Head of caudate nucleus (tissue), 42 donors: ENCODE results near the gene DEPDC5.
"Not testable (repeated sequence)": the region's sequence is repeated elsewhere in the genome, so short reads cannot be mapped to it uniquely, and the experiment has no call there.

Source experiments
- DNase-seq, 42 donors: peaks; one replicate each; pipeline versions ENCODE4 v3.0.0 to v3.0.0-alpha.2; 2020 to 2021; ENCODE audit warnings: mixed read lengths in 7 of 42
- intact Hi-C: fragments of 100-400 bp; cut with DNase I; formaldehyde crosslinking; loops from one replicate; pipeline ENCODE4 v1.15.0; 2022

Gene DEPDC5

DNA sequence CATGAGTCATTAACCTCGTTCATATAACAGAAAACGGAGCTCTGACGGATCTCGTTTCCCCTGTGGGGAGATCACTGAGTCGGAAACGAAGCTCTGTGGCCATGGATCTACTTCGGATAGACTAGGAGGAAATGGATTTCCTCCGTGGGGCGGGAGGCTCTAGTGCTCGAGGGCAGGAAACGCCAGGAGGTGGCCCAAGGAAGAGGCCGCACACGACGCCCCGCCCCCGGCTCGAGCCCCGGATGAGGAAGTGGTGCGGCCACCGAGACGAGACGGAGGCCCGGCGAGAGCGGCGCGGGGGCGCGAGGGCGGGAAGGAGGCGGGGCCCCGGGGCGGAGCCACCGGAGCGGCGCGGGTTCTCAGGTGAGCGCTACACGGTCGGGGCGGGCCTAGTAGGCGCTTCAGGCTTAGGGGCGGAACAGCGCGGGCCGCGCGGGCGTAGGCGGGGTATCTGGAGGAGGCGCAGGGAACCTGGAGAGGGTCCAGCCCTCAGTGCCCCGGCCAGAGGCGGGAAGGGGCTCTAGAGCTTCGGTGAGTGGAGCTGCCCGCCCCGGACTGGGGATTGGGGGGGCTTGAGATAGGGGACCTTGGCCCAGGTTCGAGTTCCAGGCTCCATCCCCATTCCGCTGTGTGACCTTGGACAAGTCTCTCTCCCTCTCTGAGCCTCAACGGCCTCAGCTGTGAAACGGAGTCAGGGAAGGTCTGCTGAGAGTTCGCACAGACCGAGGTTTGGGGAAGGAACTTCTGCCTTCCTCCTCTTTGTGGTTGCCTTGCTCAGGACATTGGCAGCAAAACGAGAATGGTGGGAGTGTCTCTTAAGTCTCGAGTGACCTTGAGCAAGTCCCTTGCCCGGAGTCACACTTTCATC is at the start of gene DEPDC5:
Gene DEPDC5, plus strand, starts transcription at position 386 of the 868 bp plus-strand sequence. CDS start 903 bp downstream, outside the sequence.
- DNase-seq = peak; percentile 88 to 98 (median 96)
- intact Hi-C loops = loop anchor here (10.0 kb wide), 2 partner anchors 89 to 191 kb away; partner anchors contain the start of genes PISD and YWHAH

DNA sequence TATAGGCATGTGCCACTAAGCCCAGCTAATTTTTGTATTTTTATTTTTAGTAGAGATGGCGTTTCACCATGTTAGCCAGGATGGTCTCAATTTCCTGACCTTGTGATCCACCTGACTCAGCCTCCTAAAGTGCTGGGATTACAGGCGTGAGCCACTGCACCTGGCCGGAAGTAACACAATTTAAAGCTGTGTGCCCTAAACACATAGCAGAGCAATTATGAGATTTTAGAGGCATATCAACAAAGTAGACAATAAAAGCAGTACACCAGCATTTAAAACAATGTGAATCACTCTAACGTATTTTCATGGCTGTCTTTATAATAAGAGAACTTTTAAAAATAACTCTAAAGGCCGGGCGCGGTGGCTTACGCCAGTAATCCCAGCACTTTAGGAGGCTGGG is 46.3 kb upstream of the DEPDC5 start:
- intact Hi-C loops = no loop called here
- no peak for DNase-seq

DNA sequence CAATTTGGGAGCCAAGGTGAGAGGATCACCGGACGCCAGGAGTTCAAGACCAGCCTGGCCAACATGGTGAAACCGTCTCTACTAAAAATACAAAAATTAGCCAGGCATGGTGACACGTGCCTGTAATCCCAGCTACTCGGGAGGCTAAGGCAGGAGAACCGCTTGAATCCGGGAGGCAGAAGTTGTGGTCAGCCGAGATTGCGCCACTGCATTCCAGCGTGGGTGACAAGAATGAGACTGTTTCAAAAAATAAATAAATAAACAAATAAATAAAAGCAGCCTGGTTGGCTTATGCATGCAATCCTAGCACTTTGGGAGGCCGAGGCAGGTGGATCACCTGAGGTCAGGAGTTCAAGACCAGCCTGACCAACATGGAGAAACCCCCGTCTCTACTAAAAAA is 42.6 kb upstream of the DEPDC5 start:
- intact Hi-C loops, DNase-seq: not testable (repeated sequence)

DNA sequence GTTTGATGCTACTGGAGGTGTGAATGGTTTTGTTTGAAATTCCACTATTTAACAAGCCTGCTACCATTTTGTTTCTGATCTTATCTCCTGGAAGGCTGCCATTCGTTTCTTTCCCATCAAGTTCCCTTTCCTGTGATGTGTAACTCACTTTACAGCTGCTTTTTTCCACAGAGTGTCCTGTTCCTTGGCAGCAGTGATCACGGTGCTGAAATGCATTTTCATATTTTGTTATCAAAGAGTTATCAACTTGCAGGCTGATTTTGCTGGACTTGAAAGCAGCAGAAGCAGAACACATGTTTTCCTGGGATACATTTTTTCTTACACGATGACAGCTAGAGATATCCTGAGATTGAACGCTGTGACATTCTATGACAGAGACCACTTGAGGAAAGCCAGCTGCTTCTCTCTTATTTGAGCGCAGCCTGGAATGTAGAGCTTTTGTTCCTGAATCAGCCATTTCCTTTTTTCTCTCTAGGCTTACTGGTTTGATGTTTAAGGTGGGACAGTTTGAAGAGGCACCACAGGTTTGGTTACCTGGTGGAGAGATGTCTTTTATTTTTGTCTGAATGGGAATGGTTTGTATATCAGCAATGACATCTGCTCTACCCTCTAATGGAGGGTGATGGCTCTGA is 38.6 kb upstream of the DEPDC5 start:
- no peak for DNase-seq
- intact Hi-C loops = no loop called here

DNA sequence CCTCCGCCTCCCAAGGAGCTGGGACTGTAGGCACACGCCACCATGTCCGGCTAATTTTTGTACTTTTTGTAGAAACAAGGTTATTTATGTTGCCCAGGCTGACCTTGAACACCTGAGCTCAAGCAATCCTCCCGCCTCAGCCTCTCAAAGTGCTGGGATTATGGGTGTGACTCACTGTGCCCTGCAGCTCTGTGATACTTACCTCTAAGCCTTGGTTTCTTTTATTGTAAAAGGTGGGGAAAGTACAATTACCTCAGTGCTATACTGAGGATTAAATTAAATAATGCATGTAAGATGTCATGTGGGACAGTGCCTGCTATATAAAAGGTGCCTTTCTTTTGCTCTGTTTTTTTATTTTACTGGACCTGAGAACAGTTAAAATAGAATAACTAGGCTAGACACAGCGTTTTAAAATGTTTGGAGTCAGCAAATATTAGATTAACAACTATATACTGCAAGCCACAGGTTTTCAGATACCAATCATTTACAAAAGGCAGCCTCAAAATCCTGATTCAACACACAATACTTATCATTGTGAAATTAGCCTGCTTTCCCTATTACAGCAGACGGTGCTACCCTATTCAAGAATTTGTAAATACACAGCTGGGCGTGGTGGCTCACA is 33.9 kb upstream of the DEPDC5 start:
- intact Hi-C loops = no loop called here
- DNase-seq = no peak

DNA sequence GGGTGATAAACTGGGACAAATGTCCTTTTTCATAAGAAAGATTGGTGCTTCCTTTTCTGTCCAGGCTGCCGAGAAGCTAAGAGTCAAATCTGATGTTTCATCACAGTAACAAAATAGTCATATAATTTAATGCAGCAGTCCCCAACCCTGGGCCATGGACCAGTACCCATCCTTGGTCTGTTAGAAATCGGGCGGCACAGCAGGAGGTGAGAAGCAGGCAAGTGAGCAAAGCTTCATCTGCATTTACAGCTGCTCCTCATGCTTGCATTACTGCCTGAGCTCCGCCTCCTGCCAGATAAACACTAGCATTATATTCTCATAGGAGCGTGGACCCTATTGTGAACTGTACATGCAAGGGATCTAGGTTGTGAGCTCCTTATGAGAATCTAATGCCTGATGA is 30.1 kb upstream of the DEPDC5 start:
- no peak for DNase-seq
- intact Hi-C loops = no loop called here

DNA sequence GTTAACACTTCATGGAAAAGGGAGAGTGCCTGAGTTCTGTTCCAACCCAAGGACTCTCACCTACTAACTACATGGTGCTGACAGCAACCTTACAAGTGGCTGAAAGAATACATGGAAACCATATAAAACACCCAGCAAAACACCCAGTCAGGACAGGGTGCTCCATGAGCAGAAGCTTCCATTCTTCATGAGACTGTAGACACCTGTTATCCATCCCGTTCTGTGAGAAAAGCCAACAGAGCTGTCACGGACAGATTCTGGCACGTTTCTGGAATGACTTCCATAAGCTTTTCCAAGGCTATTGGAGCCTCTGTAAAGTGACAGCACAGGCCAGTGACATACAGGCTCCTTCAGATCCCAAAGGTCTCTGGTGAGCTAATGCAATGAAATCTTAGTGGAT is 27.1 kb upstream of the DEPDC5 start:
- intact Hi-C loops = no loop called here
- DNase-seq = no peak

DNA sequence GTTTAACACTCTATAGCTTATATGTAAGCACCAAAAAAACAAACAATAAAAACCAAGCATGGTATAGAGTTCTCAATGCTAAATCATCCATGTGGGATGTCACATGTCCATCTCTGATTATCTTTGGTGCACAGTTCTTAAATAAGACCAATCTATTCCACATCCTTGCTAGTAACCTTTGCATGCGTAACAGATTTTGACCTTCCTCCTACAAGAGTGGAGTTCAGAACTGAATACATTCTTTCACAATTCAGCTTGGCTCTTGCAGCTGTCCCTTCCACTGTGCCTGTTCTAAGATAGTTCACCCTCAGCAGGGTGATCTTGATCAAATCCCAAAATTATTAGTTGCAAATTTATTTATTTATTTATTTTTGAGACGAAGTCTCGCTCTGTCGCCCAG is 25.0 kb upstream of the DEPDC5 start:
- no peak for DNase-seq
- intact Hi-C loops = no loop called here

DNA sequence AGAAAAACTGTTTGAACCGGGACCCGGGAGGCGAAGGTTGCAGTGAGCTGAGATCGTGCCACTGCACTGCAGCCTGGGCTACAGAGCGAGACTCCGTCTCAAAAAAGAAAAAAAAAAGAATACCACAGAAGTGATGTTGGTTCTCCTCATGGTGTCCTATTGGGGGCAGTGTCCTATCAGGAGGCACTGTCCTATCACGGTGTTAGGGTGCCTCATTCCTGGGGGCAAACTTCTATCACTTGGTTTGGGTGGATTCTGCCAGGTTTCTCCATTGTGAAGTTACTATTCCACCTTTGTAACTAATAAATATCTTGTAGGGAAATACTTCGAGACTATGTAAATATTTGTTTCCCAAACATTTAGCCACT is 23.5 kb upstream of the DEPDC5 start:
- DNase-seq = no peak

DNA sequence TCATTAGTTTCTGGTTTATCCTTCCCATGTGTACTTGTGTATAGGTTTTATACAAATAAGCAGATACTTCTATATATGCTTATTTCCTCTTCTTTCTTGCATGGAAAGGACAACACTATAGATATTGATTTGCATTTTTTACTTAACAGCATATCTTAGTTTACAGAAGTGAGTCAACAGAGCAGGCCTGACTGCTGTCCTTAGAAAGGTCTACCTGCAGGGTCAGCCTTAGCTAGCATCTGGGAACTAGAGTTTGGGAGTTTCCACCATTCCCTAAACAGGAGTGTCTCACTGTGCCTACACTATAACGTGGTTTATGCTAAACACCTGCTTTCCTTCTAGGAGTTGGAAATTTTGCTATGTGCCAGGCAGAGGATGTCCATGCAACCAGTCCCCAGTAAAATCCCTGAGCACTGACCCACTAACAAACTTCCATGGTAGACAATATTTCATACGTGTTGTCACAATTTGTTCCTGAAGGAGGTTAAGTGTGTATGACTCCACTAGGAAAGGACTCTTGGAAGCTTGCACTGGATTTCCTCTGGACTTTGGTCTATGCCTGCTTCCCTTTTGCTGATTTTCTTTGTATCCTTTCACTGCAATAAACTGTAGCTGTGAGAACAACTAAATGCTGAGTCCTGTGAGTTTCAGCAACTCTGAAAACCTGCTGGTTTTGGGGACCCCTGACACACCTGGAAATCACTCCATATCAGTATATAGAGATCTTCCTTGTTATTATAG is 21.6 kb upstream of the DEPDC5 start:
- intact Hi-C loops = no loop called here
- no peak for DNase-seq

More for the DNA sequence above, 23.5 kb upstream of the DEPDC5 start:
- intact Hi-C loops = no loop called here

DNA sequence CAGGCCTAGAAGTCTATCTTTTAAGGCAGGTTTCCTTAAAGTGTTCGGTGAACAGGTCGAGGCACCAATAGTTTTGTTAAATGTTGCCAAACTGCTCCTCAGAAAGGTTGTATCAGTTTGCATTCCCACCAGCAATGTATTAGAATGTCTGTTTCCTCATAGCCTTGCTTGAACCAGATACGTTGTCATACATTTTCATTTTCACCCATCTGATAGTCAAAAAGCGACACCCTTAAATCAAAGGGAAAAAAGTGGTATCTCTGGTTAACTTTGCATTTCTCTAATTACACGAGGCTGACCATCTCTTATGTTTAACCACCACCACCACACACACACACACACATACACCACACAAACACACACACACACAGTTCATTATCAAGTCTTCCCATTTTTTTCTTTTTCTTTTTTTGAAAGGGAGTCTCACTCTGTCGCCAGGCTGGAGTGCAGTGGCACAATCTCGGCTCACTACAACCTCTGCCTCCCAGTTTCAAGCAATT is 20.2 kb upstream of the DEPDC5 start:
- no peak for DNase-seq

DNA sequence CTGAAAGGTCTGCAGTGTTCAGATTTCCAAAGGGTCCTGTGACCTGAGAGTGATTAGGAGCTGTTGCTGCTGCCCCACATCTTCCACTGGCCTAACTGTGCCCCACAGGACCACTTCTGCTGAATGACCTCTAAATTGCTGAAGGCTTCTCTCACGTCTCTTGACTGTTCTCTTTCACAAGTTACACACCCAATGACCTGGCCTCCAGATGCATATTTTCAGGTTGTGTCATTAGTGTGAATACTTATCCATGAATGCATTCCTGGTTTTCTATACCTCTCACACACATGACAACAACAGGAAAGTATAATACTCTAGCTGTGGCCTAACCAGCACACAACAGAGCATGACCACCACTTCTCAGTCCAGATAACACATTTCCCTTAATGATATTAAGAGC is 19.3 kb upstream of the DEPDC5 start:
- no peak for DNase-seq
- intact Hi-C loops = no loop called here

More for the DNA sequence above, 20.2 kb upstream of the DEPDC5 start:
- intact Hi-C loops = no loop called here

DNA sequence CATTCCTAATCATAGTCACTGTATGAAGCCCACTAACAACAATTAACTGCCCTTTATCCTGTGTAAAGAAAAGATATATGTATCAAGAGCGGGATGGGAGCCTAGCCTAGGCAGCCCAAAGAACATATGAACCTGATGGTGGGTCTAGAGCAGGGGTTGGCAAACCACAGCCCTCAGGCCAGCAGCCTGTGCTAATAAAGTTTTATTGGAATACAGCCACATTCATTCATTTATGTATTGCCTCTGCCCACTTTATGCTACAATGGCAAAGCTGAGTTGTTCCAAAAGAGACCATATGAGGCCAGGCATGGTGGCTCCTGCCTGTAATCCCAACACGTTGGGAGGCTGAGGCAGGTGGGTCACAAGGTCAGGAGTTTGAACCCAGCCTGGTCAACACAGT is 17.4 kb upstream of the DEPDC5 start:
- intact Hi-C loops = no loop called here
- DNase-seq = no peak

DNA sequence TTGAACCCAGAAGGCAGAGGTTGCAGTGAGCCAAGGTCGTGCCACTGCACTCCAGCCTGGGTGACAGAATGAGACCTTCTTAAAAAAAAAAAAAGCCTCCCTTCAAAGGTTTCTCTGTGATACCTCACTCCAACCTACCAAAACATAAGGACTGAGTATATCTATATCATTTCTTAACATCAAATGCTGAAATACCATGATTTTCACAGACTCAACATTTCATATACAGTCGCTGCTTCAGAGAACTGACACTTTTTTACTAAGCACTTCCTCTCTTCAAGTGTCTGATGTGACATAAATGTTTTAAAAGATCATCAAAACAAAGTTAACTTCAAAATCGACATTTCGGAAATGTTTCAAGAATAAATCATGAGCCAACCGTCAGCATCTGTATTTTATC is 15.9 kb upstream of the DEPDC5 start:
- intact Hi-C loops = no loop called here
- no peak for DNase-seq

DNA sequence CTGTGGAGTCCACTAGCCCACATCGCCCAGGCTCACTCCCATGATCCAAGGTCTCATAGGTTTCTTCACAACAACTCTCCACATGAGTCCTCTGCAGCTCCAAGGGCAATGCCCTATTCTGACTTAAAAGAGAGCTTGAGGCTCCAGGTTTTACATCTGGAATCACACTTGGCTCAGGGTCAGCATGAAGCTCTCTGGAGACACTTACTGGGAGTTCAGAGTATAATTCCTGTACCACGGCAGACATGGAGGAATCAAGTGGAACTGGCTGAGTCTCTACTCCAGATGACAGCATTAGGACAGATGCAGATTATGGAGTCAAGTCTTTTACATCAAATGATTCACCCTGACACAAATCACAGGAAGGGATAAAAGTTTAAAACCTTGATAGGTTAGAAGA is 15.3 kb upstream of the DEPDC5 start:
- intact Hi-C loops = no loop called here

DNA sequence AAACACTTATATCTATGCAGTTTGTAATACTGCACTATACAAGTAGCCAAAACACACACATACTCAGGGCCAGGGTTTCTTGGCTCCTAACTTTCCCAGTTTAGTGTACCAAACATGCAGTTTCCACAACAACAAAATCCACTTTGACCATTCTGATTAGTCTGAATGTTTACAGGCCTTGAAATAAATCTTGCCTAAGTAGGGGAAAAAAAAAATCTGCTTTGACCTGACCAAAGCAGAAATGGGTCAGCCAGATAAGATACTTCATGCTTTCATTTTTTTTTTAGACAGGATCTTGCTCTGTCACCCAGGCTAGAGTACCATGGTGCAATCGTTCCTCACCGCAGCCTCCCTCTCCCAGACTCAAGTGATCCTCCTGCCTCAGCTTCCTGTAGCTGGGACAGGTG is 14.0 kb upstream of the DEPDC5 start:
- no peak for DNase-seq
- intact Hi-C loops = no loop called here

More for the DNA sequence above, 15.3 kb upstream of the DEPDC5 start:
- no peak for DNase-seq

DNA sequence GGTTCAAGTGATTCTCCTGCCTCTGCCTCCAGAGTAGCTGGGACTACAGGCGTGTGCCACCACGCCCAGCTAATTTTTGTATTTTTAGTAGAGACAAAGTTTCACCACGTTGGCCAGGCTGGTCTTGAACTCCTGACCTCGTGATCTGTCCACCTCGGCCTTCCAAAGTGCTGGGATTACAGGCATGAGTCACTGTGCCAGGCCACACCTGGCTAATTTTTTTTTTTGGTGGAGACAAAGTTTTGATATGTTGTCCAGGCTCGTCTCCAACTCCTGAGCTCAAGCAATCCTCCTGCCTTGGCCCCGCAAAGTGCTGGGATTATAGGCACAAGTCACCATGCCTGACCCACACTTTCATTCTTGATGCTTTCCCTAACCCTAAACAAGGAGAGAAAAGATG is 13.5 kb upstream of the DEPDC5 start:
- intact Hi-C loops, DNase-seq: not testable (repeated sequence)

DNA sequence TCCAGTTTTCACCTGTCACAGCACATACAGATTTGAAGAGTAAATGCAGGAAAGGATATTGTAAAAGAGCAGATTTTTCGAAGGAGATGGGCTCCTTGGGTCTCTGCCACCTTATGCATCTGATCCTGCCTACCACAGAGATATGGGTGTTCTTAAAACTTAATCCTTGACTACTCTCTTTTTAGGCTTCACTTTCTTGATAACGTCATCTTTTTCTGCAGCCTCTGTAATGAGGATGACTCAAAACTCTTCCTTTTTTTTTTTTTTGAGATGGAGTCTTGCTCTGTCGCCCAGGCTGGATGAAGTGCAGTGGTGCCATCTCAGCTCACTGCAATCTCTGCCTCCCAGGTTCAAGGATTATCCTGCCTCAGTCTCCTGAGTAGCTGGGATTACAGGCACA is 11.7 kb upstream of the DEPDC5 start:
- intact Hi-C loops = no loop called here
- no peak for DNase-seq

DNA sequence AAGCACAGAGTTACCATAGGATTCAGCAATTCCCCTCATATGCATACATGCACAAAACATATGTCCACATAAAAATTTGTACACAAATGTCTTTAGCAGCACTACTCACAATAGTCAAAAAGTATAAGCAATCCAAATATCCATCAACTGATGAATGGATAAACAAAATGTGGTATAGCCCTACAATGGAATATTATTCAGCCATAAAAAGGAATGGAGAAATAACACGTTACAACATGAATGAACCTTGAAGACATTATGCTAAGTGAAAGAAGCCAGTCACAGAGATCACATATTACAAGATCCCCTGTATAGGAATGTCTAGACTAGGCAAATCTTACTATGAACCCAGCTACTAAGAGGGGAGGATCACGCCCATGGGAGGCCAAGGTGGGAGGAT is 11.1 kb upstream of the DEPDC5 start:
- intact Hi-C loops = no loop called here
- no peak for DNase-seq
